ENCODE results near the gene RAD50. TPM values are rescaled to one million over a fixed set of nuclear protein-coding genes. Genes with fewer than 3 reads are reported as not detected.

RAD50 gene
- total and polyA plus RNA-seq, 7 experiments from 2014 or later: 14.8 to 35.4 (median 25.2) TPM

- ChIA-PET CTCF (no interaction called here), POLR2A (no interaction called here)
- Mint-ChIP-seq H3K36me3 (peaks cover 0 to 2% (median 0%) of the 10 kb centered on the region in 5 donors), H3K4me3 (peak overlapping the region in 3 of 10 donors; percentile 8 to 55 (median 10)), H3K27ac (peak overlapping the region in 1 of 9 donors; percentile 72), H3K27me3 (peaks cover 15 to 41% (median 40%) of the 10 kb centered on the region in 5 donors), H3K9me3 (peaks cover 0 to 3% (median 0%) of the 10 kb centered on the region in 11 donors), H3K4me1 (peaks cover 0 to 52% (median 8%) of the 10 kb centered on the region in 7 donors)
- intact Hi-C loops (cut with micrococcal nuclease): no loop called here
- no peaks in the 10 kb centered on the region for H3K36me3 ChIP-seq (ENCODE audit: control insufficient read depth in 2 of 3, insufficient read depth in 3 of 3, low read length in 3 of 3)
- no peaks in the 10 kb centered on the region for H3K9me3 ChIP-seq (ENCODE audit: control insufficient read depth in 2 of 3, low read length in 3 of 3)
- no peak for DNase-seq
- peaks cover 13 to 22% of the 10 kb centered on the region in 2 donors for H3K4me1 ChIP-seq (ENCODE audit: control insufficient read depth in 2 of 2, insufficient read depth in 2 of 2, low read length in 2 of 2)
- H3K4me3 ChIP-seq (ENCODE audit: low read length): no peak overlapping the region
- H3K27ac ChIP-seq (ENCODE audit: low read depth, low read length): no peak overlapping the region
- no peak for ATAC-seq
- H3K27me3 ChIP-seq (ENCODE audit: control insufficient read depth in 2 of 2, insufficient read depth in 2 of 2, low read length in 2 of 2): peaks cover 0 to 5% of the 10 kb centered on the region in 2 donors
Measured at GRCh38 chr5:132658381-132659302, 101.9 kb downstream of the RAD50 start.

GRCh38 chr5:132659598-132660493 is 103.1 kb downstream of the RAD50 start:
- Histone ChIP-seq H3K4me1 (ENCODE audit: control insufficient read depth in 2 of 2, insufficient read depth in 2 of 2, low read length in 2 of 2) (peaks cover 13 to 34% of the 10 kb centered on the region in 2 donors), H3K4me3 (ENCODE audit: low read length) (no peak overlapping the region), H3K36me3 (ENCODE audit: control insufficient read depth in 2 of 3, insufficient read depth in 3 of 3, low read length in 3 of 3) (no peaks in the 10 kb centered on the region), H3K27me3 (ENCODE audit: control insufficient read depth in 2 of 2, insufficient read depth in 2 of 2, low read length in 2 of 2) (peaks cover 0 to 5% of the 10 kb centered on the region in 2 donors), H3K9me3 (ENCODE audit: control insufficient read depth in 2 of 3, low read length in 3 of 3) (no peaks in the 10 kb centered on the region), H3K27ac (ENCODE audit: low read depth, low read length) (no peak overlapping the region)
- H3K4me1 Mint-ChIP-seq: peaks cover 0 to 63% (median 10%) of the 10 kb centered on the region in 7 donors
- peaks cover 0 to 3% (median 0%) of the 10 kb centered on the region in 11 donors for H3K9me3 Mint-ChIP-seq
- no peak for DNase-seq
- ChIA-PET CTCF (no interaction called here), POLR2A (no interaction called here)
- peaks cover 0 to 1% (median 0%) of the 10 kb centered on the region in 5 donors for H3K36me3 Mint-ChIP-seq
- H3K27ac Mint-ChIP-seq: peak overlapping the region in 1 of 9 donors; percentile 68
- intact Hi-C loops (cut with micrococcal nuclease): loop anchor here in 1 of 2 donors (5.0 kb wide), 1 partner anchor 42 kb away; no protein-coding TSS in a partner anchor
- H3K27me3 Mint-ChIP-seq: peaks cover 9 to 30% (median 29%) of the 10 kb centered on the region in 5 donors
- no peak for ATAC-seq
- no peak overlapping the region for H3K4me3 Mint-ChIP-seq

- ATAC-seq (no peak), DNase-seq (no peak)
- ChIA-PET CTCF (no interaction called here), POLR2A (no interaction called here)
- Mint-ChIP-seq H3K9me3 (peaks cover 0 to 3% (median 0%) of the 10 kb centered on the region in 11 donors), H3K4me3 (no peak overlapping the region), H3K27me3 (peaks cover 5 to 29% (median 25%) of the 10 kb centered on the region in 5 donors), H3K36me3 (no peaks in the 10 kb centered on the region), H3K4me1 (peaks cover 0 to 62% (median 10%) of the 10 kb centered on the region in 7 donors), H3K27ac (peak overlapping the region in 1 of 9 donors; percentile 58)
- Histone ChIP-seq H3K9me3 (ENCODE audit: control insufficient read depth in 2 of 3, low read length in 3 of 3) (no peaks in the 10 kb centered on the region), H3K36me3 (ENCODE audit: control insufficient read depth in 2 of 3, insufficient read depth in 3 of 3, low read length in 3 of 3) (no peaks in the 10 kb centered on the region), H3K27ac (ENCODE audit: low read depth, low read length) (no peak overlapping the region), H3K27me3 (ENCODE audit: control insufficient read depth in 2 of 2, insufficient read depth in 2 of 2, low read length in 2 of 2) (peaks cover 0 to 4% of the 10 kb centered on the region in 2 donors), H3K4me1 (ENCODE audit: control insufficient read depth in 2 of 2, insufficient read depth in 2 of 2, low read length in 2 of 2) (peaks cover 6 to 35% of the 10 kb centered on the region in 2 donors), H3K4me3 (ENCODE audit: low read length) (no peak overlapping the region)
- intact Hi-C loops (cut with micrococcal nuclease): loop anchor here in 1 of 2 donors (5.0 kb wide), 1 partner anchor 41 kb away; no protein-coding TSS in a partner anchor
Measured at GRCh38 chr5:132661231-132662003, 104.6 kb downstream of the RAD50 start.

- H3K4me1 Mint-ChIP-seq: peaks cover 0 to 62% (median 5%) of the 10 kb centered on the region in 7 donors
- H3K27ac ChIP-seq (ENCODE audit: low read depth, low read length): no peak overlapping the region
- H3K27ac Mint-ChIP-seq: no peak overlapping the region
- H3K4me1 ChIP-seq (ENCODE audit: control insufficient read depth in 2 of 2, insufficient read depth in 2 of 2, low read length in 2 of 2): peaks cover under 1 to 29% of the 10 kb centered on the region in 2 donors
- peaks cover under 1 to 28% (median 19%) of the 10 kb centered on the region in 5 donors for H3K27me3 Mint-ChIP-seq
- H3K36me3 ChIP-seq (ENCODE audit: control insufficient read depth in 2 of 3, insufficient read depth in 3 of 3, low read length in 3 of 3): no peaks in the 10 kb centered on the region
- ATAC-seq (no peak), DNase-seq (no peak)
- H3K9me3 Mint-ChIP-seq: peaks cover 0 to 3% (median 0%) of the 10 kb centered on the region in 11 donors
- POLR2A ChIA-PET: no interaction called here
- intact Hi-C loops (cut with micrococcal nuclease): loop anchor here in 1 of 2 donors (5.0 kb wide), 1 partner anchor 40 kb away; no protein-coding TSS in a partner anchor
- H3K4me3 ChIP-seq (ENCODE audit: low read length): no peak overlapping the region
- H3K4me3 Mint-ChIP-seq: no peak overlapping the region
- CTCF ChIA-PET: no interaction called here
- no peaks in the 10 kb centered on the region for H3K9me3 ChIP-seq (ENCODE audit: control insufficient read depth in 2 of 3, low read length in 3 of 3)
- H3K27me3 ChIP-seq (ENCODE audit: control insufficient read depth in 2 of 2, insufficient read depth in 2 of 2, low read length in 2 of 2): no peaks in the 10 kb centered on the region
- H3K36me3 Mint-ChIP-seq: no peaks in the 10 kb centered on the region
Measured at GRCh38 chr5:132662004-132662401, 105.2 kb downstream of the RAD50 start.

GRCh38 chr5:132662925-132663770 is 106.4 kb downstream of the RAD50 start:
- Mint-ChIP-seq H3K27ac (peak overlapping the region in 1 of 9 donors; percentile 91), H3K36me3 (no peaks in the 10 kb centered on the region), H3K9me3 (peaks cover 0 to 3% (median 0%) of the 10 kb centered on the region in 11 donors), H3K4me3 (peak overlapping the region in 1 of 10 donors; percentile 60), H3K4me1 (peaks cover 0 to 58% (median 0%) of the 10 kb centered on the region in 7 donors), H3K27me3 (peaks cover 0 to 16% (median 9%) of the 10 kb centered on the region in 5 donors)
- Histone ChIP-seq H3K27ac (ENCODE audit: low read depth, low read length) (no peak overlapping the region), H3K9me3 (ENCODE audit: control insufficient read depth in 2 of 3, low read length in 3 of 3) (no peaks in the 10 kb centered on the region), H3K36me3 (ENCODE audit: control insufficient read depth in 2 of 3, insufficient read depth in 3 of 3, low read length in 3 of 3) (no peaks in the 10 kb centered on the region), H3K4me1 (ENCODE audit: control insufficient read depth in 2 of 2, insufficient read depth in 2 of 2, low read length in 2 of 2) (peaks cover 0 to 28% of the 10 kb centered on the region in 2 donors), H3K4me3 (ENCODE audit: low read length) (no peak overlapping the region), H3K27me3 (ENCODE audit: control insufficient read depth in 2 of 2, insufficient read depth in 2 of 2, low read length in 2 of 2) (no peaks in the 10 kb centered on the region)
- intact Hi-C loops (cut with micrococcal nuclease): loop anchor here in 1 of 2 donors (5.0 kb wide), 1 partner anchor 39 kb away; no protein-coding TSS in a partner anchor
- ChIA-PET CTCF (no interaction called here), POLR2A (no interaction called here)
- ATAC-seq (peak; percentile 33), DNase-seq (peak in 1 of 9 donors; percentile 69)

Data from naive thymus-derived CD4-positive, alpha-beta T cell (primary cell).